CD4-positive, alpha-beta T cell treated with Interleukin-6 for 4 hours (primary cell): ENCODE data around the gene SGPP1.
"Not testable (repeated sequence)": the region's sequence is repeated elsewhere in the genome, so short reads cannot be mapped to it uniquely, and the experiment has no call there.

ENCODE experiments used
- DNase-seq: peaks from one replicate; pipeline ENCODE4 v3.0.0-alpha.2; 2020; ENCODE audit warnings: mixed read lengths

The SGPP1 gene

DNA sequence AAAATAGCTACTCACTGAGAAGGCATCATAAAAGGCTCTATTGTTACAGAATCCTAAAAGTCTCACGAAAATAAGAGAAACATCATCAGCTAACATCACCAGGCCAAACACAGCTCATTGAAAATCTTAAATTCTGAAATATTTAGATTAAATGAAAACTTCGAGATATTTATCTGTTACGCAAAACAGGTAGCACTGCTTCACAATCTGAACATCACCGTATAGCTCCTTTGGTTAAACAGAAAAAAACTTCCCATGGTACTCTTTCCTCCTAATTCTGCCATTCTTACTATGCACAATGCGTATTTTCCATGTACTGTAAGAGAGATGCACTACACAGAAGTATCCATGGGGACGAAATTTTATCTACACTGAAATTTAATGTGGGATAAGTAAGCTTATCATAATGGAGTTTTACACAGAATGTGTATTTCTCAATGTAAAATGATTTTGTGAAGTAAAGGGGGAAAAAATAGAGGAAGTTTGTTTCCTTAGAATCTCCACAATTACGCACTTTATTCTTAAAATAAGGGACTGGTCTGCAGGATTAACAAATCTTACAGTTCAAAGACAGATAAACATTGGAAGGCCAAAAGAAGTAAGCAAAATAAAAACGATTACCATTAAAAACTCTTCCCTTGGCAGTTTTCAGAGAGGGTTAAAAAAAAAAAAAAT is 1.9 kb downstream of the SGPP1 start:
- DNase-seq = no peak

DNA sequence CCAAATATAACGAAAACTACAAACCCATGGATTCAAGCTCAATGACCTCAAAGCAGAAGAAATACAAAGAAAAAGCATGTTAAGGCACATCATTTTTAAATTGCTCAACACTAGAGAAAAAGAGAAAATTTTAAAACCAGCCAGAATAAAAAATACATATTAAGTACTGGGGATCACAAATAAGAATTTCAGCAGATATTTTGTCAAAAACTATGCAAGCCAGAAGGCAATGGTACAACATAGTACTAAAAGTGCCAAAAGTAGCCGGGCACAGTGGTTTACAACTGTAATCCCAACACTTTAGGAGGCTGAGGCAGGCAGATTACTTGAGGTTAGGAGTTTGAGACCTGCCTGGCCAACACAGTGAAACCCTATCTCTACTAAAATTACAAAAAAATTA is 10.2 kb downstream of the SGPP1 start:
- no peak for DNase-seq

DNA sequence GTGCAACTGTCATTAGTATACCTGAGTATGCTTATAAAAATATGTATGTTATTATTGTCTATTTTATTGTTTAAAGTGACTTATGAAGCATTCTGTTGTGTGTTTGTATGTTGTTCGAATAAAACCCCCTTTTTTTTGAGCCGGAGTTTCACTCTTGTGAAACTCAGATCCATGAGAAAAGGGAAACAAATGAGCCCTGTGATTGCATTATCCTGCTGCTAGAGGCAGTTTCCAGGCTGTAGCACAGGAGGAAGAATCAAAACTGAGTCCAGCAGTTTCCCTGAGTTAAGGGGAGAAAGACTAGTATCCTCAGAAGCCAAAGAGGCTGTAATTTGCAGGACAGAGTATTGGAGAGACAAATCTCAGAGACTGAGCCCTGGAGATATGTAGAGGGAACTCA is 12.5 kb downstream of the SGPP1 start:
- no peak for DNase-seq

DNA sequence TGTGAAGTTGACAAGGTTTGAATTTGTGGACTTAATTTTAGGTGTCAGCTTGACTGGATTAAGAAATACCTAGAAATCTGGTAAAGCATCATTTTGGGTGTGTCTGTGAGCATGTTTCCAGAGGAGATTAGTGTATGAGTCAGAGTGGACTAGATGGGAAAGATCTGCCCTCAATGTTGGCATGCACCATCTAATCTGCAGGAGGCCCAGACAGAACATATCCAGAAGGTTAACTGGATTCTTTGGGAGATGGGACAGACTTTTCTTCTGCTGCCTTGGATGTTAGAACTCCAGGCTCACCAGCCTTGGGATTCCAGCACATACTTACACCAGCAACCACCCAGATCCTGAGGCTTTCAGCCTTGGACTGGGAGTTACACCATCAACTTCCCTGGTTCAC is 14.1 kb downstream of the SGPP1 start:
- DNase-seq = no peak

DNA sequence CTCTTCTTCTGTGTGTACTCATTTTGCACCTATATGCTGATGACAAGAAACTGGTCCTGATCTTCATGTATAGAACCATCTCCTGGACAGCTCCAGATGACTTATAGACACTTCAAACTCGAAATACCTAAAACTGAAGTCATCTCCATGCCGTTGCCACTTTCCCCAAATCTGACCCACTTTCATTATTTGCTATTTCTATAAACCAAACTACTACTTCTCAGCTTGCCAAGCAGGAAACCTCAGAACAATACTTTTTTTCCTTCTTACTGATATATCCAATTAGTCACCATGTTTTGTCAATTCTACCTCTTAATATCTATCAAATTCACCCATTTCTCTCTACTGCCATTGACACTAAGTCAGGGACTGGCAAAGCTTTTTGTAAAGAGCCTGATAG is 14.8 kb downstream of the SGPP1 start:
- no peak for DNase-seq

DNA sequence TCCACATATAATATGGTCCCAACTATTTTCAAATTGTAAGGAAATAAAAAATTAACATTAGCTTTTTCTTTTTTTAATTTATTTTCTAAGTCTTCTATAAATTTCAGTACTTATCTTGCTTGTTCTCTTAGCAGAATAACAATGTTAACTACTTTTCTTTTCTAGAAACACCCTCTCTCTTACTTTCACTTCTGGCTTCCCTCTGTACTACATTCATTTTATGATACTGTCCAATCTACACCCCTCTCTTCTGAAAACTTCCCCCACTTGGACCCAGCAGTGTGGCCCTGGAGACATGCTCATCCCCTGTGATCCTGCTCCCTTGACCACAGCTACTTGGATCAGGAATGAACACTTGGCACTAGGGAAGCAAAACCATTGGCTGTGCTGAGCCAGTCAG is 15.7 kb downstream of the SGPP1 start:
- DNase-seq = no peak

DNA sequence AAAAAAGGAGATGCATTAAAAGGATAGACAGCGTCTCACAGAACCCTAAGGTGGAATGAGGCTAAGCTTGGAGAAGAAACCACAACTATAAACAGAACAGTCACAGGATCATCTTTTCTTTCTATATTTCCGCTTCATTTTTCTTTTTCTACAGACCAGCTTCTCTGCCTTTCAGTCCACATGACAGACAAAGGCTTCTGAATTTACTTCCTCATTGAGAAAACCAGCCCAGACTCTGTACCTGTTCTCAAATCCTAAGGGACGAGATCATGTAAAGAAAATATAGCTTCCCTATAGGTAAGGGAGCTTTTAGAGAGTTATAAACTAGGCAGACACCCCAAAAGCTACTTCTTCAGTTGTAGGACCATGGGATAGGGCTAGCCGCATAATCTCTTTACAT is 17.4 kb downstream of the SGPP1 start:
- DNase-seq = no peak

DNA sequence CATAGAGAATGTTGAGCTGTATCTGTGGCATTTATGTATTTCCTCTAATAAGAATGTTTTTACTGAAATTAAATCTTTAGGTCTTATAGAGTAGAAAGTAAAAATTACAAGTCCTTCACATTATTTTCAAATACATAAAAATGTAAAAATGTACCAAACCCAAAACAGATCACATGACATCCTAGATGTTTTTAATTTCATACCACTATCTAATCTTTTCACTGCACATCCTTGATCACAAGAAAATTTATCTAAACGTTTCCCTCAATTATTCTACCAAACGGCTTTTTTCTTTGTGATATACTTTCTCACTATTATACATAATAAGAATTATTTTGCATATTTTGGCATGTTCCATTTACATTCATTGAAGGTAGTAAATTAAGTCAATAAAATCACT is 18.3 kb downstream of the SGPP1 start:
- no peak for DNase-seq

DNA sequence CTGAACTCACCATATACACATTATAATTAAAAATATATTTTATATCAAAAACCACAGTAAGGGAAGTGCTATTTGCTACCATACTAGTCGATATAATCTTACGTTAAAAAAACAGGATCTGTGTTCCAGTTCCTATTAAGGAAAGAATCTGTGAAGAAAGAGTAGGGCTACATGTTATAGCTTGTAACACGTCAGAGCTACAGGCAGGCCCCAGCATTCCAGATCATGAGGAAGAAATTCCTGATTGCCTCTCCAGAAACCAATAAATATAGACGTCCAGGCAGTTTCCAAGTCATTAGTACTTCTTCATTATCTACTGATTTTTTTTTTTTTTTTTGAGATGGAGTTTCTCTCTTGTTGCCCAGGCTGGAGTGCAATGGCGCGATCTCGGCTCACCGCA is 20.6 kb downstream of the SGPP1 start:
- no peak for DNase-seq

DNA sequence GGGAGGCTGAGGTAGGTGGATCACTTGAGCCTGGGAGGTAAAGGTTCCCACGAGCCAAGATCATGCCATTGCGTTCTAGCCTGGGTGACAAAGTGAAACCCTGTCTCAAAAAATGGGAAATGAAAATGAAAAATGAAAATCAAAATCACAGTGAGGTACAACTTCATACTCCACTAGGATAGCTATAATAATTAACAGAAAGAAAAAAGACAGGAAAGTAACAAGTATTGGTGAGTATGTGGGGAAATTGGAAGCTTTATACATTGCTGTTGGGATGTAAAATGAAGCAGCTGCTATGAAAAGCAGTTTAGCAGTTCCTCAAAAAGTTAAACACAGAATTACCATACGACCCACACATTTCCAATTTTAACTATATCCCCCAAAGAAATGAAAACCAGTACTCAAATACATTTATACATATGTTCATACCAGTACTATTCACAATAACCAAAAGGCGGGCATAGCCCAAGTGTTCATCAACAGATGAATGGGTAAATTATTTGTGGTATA is 22.2 kb downstream of the SGPP1 start:
- no peak for DNase-seq

DNA sequence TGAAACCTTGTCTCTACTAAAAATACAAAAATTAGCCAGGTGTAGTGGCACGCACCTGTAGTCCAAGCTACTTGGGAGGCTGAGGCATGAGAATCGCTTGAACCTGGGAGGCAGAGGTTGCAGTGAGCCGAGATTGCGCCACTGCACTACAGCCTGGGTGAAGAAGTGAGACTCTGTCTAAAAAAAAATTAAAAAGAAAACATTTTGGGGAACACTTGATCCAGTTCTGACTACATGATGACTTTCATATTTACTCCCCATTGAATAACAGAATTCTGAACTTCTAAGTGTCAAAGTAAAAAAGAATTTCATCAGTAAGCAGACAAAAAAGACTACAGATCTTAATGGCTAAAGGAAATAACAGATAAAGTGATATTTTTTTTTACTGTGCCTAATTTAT is 25.3 kb downstream of the SGPP1 start:
- DNase-seq = not testable (repeated sequence)

DNA sequence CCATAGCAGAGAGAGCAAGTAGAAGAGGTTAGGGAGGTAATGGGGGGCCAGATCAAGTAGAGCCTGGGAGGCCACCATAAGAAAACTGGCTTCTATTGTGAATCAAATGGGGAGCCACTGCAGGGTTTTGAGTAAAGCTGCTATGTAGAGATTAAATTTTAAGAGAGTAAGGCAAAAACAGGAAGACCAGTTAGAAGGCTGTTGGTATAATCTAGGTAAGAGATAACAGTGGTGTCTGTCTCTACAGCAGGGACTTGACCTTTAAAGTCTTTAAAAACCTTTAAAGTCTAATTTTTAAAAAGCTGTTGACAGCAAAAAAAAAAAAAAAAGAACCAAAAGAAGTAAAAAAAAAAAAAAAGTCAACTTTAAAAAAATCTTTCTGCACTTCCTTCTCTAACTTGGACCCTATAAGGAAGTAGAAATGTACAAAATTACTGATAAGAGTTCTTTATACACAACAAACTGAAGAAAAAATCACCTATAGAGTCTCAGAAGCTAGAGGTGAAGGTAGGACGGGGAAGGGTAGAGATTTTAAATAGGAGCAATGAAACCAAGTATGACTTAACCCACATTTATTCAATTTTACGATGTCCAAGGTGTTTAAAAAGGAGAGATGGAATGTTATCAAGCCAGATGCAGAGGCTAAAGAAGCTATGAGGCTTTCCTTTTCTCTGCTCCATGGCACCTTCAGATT is 26.1 kb downstream of the SGPP1 start:
- no peak for DNase-seq

DNA sequence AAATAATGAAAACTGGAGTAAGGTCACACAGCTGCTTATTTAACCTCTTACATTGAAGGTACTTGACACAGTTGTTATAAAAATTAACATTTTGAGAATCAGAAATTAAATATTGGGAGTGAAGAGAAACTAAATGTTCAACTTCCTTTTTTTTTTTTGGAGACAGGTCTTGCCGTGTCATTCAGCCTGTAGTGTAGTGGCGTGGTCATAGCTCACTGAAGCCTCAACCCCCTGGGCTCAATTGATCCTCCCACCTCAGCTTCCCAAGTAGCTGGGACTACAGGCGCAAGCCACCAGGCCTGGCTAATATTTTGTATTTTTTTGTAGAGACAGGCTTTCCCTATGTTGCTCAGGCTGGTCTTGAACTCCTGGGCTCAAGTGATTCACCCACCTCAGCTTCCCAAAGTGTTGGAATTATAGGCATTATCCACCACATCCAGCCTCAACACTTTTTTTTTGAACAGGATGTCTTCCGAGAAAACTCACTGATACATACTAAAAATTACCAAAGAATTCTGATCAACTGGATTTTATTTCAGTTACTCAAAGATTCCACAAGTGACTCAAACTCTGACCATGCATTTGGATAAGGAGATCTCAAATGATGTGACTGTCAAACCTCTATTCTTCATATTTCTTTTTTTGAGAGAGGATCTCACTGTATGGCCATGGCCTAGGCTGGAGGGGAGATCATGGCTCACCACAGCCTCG is 35.4 kb downstream of the SGPP1 start:
- no peak for DNase-seq

DNA sequence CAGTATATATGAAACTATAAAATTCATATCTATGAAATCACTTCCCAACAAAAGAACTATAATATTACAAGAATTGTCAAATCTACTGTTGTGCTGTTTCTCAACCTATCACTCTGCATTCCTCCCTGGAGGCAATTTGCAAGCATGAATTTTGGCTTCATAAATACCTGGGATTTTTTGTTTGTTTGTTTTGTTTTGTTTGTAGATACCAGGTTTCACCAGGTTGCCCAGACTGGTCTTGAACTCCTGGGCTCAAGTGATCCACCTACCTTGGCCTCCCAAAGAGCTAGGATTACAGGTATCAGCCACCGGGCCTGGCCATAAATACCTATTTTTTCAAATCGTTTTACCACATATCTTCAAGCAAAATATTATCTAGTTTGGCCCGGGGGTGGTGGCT is 38.7 kb downstream of the SGPP1 start:
- DNase-seq = no peak

DNA sequence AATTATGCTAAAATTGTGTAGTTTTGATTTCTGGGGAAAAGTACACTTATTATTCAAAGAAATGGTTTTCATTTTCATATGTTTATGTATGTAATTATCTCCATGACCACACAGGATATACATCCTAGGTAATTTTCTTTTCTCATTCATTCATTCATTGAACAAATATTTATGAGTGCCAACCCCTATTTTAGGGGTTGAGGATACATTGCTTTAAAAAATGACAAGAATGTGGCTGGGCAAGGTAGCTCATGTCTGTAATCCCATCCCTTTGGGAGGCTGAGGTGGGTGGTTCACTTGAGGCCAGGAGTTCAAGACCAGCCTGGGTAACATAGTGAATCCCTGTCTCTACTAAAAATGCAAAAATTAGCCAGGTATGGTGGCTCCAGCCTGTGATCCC is 40.9 kb downstream of the SGPP1 start:
- DNase-seq = no peak

DNA sequence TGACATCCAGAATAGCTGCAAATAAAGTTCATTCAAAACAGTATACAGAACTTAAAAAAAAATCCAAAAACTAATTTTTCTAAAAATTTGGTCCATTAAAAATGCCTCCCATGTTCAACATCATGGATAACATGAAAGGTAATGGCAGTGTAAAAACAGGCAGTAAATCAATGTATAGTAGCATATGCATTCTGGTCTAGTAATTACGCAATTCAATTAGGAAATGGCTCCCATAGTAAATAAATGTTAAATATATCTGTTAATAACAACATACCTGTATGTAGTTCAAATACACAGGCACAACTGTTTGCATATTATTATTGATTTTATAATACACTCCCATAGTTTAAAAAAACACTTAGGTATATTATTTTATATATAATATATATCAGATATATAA is 42.5 kb downstream of the SGPP1 start:
- no peak for DNase-seq

DNA sequence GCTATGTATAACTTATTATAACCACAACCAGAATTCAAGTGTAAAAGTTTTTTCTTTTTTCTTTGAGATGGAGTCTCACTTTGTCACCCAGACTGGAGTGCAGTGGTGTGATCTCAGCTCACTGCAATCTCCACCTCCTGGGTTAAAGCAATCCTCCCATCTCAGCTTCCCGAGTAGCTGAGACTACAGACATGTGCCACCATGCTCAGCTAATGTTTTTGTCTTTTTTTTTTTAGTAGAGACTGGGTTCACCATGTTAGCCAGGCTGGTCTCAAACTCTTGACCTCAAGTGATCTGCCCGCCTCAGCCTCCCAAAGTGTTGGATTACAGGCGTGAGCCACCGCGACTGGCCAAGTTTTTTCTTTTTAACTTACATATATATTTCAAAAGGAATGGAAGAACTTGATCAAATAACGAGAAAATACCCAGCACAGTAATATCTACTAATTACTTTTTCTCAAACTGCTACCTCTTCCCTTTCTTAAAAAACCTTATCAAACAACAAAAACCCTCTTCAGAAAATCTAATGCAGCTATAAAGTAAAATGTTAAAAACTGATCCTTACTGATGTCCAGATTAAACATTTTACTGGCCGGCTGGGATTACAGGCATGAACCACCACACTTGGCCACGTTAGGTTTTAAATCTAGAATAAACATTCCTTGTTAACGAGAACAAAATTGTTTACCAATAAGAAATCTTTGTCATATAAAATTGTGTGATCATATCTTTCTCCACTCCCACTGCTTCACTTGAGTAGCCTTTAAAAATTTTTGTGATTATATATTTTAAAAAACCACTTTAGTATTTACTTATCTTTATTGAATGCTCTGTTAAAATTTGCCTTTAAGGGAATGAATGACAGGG is 44.9 kb downstream of the SGPP1 start:
- DNase-seq = no peak

DNA sequence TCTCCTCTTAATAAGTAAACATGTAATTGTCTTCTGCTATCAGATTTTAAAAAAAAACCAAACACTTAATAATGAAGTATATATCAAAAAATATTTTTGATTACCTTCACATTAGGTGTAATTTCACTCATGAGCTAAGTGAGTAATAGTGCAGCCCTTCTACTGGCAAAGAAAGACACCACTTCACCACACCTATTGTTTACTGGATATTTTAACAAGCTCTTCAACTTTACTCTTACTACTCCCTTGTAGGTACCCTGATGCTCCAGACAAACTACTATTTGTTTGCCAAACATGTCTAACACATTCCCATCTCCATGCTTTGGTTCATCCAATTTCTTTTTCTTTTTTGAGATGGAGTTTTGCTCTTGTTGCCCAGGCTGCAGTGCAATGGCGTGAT is 49.3 kb downstream of the SGPP1 start:
- DNase-seq = no peak

DNA sequence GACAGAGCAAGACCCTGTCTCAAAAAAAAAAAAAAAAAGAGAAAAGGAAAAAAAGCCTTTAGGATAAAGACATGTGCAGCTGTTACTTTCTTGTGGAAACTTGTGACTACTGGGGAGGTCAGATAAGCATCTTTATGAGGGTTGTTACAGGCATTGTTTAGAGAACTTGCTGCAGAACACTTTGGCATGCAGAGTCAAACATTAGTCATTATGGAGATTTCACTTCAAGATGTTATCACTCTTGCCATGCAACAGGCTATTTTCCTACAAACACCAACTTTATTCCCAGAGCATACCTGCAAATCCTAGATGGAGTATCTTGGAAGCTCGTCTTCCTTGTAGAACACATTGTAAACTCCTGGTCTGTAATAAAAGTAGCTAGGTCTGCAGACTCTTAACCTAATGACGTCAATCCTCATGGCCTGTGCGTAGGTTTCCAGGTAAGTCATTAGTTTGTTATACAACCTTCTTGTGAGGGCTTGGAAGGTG is 49.9 kb downstream of the SGPP1 start:
- DNase-seq = no peak

DNA sequence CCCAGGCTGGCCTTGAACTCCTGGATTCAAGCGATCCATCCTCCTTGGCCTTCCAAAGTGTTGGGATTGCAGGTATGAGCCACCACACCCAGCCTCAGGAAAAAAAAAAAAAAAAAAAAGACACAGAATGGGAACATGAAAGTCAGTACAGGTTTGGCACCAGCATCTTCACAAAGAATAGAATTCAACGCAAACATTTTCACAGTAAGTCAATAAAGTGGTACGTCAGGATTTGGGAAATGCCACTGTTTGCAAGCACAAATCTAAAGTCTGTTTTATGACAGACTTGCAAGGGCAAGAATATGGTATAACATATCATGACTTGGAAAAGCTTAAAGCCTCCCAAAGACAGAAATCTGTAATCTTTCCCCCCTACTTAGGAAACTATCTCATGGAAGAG is 51.2 kb downstream of the SGPP1 start:
- DNase-seq = no peak

DNA sequence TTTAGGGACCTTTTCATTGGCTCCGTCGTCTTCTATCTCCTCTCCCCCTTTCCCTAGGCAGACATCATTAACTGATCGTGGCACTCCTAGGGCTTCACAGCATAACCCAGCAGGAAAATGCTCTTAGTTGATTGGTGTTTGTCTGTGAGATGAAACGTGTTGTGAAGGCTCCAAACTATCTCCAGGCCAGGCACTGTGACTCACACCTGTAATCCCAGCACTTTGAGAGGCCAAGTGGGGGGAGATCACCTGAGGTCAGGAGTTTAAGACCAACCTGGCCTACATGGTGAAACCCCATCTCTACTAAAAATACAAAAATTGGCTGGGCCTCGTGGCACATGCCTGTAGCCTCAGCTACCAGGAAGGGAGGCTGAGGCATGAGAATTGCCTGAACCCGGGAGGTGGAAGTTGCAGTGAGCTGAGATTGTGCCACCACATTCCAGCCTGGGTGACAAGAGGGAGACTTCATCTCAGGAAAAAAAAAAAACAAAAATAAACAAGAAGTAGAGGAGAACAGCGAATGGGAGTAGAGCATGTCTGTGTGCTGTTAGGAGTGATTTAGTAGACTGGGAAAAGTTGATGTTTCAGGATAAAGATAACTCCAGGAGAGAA is 53.9 kb downstream of the SGPP1 start:
- no peak for DNase-seq

DNA sequence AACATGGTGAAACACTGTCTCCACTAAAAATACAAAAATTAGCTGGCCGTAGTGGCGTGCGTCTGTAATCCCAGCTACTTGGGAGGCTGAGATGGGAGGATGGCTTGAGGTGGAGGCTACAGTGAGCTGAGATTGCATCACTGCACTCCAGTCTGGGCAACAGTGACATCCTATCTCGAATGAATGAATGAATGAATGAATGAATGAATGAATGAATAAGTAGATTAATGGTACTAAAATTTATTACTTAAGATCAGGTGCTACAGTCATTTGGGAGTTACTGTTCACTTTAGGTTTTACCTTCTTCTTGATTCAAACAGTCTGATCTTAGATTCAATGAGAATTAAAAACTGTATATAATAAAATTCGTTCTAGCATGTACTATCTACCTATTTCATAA is 54.6 kb downstream of the SGPP1 start:
- no peak for DNase-seq
